ENCODE results near the gene WDR31. TPM values are rescaled to one million over a fixed set of nuclear protein-coding genes. Genes with fewer than 3 reads are reported as not detected.
A peak's percentile ranks its signal among the peaks of the same experiment; 100 is the strongest.
"Not testable (repeated sequence)": the region's sequence is repeated elsewhere in the genome, so short reads cannot be mapped to it uniquely, and the experiment has no call there.

Gene WDR31
- total RNA-seq, 1 donor from 2014 or later, result 13.8 TPM

GRCh38 chr9:113370806-113371325, 30.8 kb upstream of the WDR31 start:
- no peak for DNase-seq
- intact Hi-C loops (cut with DNase I), result no loop called here
- no peak for ATAC-seq (ENCODE audit: poor library complexity)

- ATAC-seq (ENCODE audit: poor library complexity) (no peak), DNase-seq (no peak)
- intact Hi-C loops (cut with DNase I), result no loop called here
These were observed 29.7 kb upstream of the WDR31 start for GRCh38 chr9:113369855-113370140.

- intact Hi-C loops (cut with DNase I), result no loop called here
- DNase-seq, result no peak
- ATAC-seq (ENCODE audit: poor library complexity), result peak; percentile 38
These were observed 29.1 kb upstream of the WDR31 start for GRCh38 chr9:113368982-113369854.

GRCh38 chr9:113368348-113368981, 28.4 kb upstream of the WDR31 start:
- intact Hi-C loops (cut with DNase I), result no loop called here
- ATAC-seq (ENCODE audit: poor library complexity), result no peak
- no peak for DNase-seq

- intact Hi-C loops (cut with DNase I); DNase-seq; ATAC-seq (ENCODE audit: poor library complexity): not testable (repeated sequence)
These were observed 25.6 kb upstream of the WDR31 start for GRCh38 chr9:113365652-113366051.

GRCh38 chr9:113364951-113365350, 24.9 kb upstream of the WDR31 start:
- intact Hi-C loops (cut with DNase I), result no loop called here
- DNase-seq (no peak), ATAC-seq (ENCODE audit: poor library complexity) (no peak)

- DNase-seq (no peak), ATAC-seq (ENCODE audit: poor library complexity) (no peak)
- intact Hi-C loops (cut with DNase I), result no loop called here
These were observed 23.3 kb upstream of the WDR31 start for GRCh38 chr9:113363336-113363735.

GRCh38 chr9:113361304-113362018, 21.4 kb upstream of the WDR31 start:
- ATAC-seq (ENCODE audit: poor library complexity) (no peak), DNase-seq (no peak)
- intact Hi-C loops (cut with DNase I), result no loop called here

GRCh38 chr9:113360242-113360842, 20.3 kb upstream of the WDR31 start:
- intact Hi-C loops (cut with DNase I), result no loop called here
- DNase-seq (no peak), ATAC-seq (ENCODE audit: poor library complexity) (no peak)

- DNase-seq (no peak), ATAC-seq (ENCODE audit: poor library complexity) (peak; percentile 81)
- intact Hi-C loops (cut with DNase I), result no loop called here
These were observed 19.3 kb upstream of the WDR31 start for GRCh38 chr9:113359385-113359784.

- ATAC-seq (ENCODE audit: poor library complexity), result no peak
- intact Hi-C loops (cut with DNase I), result no loop called here
- DNase-seq, result no peak
These were observed 16.7 kb upstream of the WDR31 start for GRCh38 chr9:113356686-113357292.

GRCh38 chr9:113355040-113355596, 15.0 kb upstream of the WDR31 start:
- ATAC-seq (ENCODE audit: poor library complexity) (no peak), DNase-seq (no peak)
- intact Hi-C loops (cut with DNase I), result no loop called here

- no peak for ATAC-seq (ENCODE audit: poor library complexity)
- DNase-seq, result no peak
- intact Hi-C loops (cut with DNase I), result no loop called here
These were observed 12.3 kb upstream of the WDR31 start for GRCh38 chr9:113352411-113352810.

GRCh38 chr9:113352006-113352405, 11.9 kb upstream of the WDR31 start:
- ATAC-seq (ENCODE audit: poor library complexity) (no peak), DNase-seq (no peak)
- intact Hi-C loops (cut with DNase I), result no loop called here

GRCh38 chr9:113350937-113351336, 10.9 kb upstream of the WDR31 start:
- no peak for DNase-seq
- no peak for ATAC-seq (ENCODE audit: poor library complexity)
- intact Hi-C loops (cut with DNase I), result no loop called here

GRCh38 chr9:113350107-113350661, 10.1 kb upstream of the WDR31 start:
- no peak for ATAC-seq (ENCODE audit: poor library complexity)
- intact Hi-C loops (cut with DNase I), result no loop called here
- no peak for DNase-seq

- ATAC-seq (ENCODE audit: poor library complexity) (peak; percentile 44), DNase-seq (no peak)
- intact Hi-C loops (cut with DNase I), result no loop called here
These were observed 9.5 kb upstream of the WDR31 start, which contains the start of gene BSPRY for GRCh38 chr9:113349445-113350094. Gene BSPRY, plus strand, starts transcription at chr9:113349541. Its CDS starts 39 bp downstream, at chr9:113349580.

GRCh38 chr9:113349066-113349444, 9.0 kb upstream of the WDR31 start:
- intact Hi-C loops (cut with DNase I), result no loop called here
- ATAC-seq (ENCODE audit: poor library complexity) (no peak), DNase-seq (no peak)
